ENCODE data around the gene TAF4B.

The TAF4B gene

DNA sequence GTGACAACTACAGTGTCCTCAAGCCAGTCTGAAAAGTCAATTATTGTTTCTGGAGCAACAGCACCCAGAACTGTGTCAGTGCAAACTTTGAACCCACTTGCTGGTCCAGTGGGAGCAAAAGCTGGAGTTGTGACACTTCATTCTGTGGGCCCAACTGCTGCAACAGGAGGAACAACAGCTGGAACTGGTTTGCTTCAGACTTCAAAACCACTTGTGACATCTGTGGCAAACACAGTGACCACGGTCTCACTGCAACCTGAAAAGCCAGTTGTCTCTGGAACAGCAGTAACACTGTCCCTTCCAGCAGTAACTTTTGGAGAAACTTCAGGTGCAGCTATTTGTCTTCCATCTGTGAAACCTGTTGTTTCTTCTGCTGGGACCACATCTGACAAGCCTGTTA lies 59.8 kb downstream of the TAF4B start (continued):
- TF ChIP-seq, protein P1, sequence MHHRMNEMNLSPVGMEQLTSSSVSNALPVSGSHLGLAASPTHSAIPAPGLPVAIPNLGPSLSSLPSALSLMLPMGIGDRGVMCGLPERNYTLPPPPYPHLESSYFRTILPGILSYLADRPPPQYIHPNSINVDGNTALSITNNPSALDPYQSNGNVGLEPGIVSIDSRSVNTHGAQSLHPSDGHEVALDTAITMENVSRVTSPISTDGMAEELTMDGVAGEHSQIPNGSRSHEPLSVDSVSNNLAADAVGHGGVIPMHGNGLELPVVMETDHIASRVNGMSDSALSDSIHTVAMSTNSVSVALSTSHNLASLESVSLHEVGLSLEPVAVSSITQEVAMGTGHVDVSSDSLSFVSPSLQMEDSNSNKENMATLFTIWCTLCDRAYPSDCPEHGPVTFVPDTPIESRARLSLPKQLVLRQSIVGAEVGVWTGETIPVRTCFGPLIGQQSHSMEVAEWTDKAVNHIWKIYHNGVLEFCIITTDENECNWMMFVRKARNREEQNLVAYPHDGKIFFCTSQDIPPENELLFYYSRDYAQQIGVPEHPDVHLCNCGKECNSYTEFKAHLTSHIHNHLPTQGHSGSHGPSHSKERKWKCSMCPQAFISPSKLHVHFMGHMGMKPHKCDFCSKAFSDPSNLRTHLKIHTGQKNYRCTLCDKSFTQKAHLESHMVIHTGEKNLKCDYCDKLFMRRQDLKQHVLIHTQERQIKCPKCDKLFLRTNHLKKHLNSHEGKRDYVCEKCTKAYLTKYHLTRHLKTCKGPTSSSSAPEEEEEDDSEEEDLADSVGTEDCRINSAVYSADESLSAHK (tag by site-specific recombination; IDR thresholded peaks at IDR 0.05) = no peak

DNA sequence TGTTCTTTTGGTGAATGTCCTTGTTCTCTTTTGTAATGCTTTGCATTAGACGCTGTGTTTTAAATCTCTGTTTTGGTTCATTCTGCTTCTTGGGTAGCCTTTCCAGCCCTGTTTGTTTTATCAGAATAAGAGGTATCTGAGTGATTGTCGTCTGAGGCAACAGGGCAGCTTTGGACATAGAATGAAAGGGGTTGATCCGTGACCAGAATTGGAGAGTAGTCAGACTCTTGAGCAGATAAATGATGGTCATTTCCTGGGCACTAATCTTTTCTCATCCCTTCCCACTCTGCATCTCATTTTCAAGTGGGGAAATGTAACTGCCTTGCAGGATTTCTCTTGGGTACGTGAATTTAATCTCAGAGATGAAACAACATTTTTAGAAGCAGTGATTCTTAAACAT lies 61.4 kb downstream of the TAF4B start:
- Histone ChIP-seq H3K27ac (ENCODE audit: extremely low read depth, low read depth, low read length) (no peak overlapping the region), H3K9me3 (ENCODE audit: control insufficient read depth, insufficient read depth, low read depth, low read length) (no peaks in the 10 kb centered on the region), H3K4me3 (ENCODE audit: low read depth, low read length) (no peak overlapping the region), H3K4me1 (ENCODE audit: control insufficient read depth, insufficient read depth, low read length) (no peaks in the 10 kb centered on the region), H3K36me3 (ENCODE audit: control insufficient read depth in 2 of 2, insufficient read depth in 1 of 2, low read length in 2 of 2) (peaks cover 3 to 27% of the 10 kb centered on the region in 2 experiments)
- TF ChIP-seq ZNF324 (tag by site-specific recombination; IDR thresholded peaks at IDR 0.05) = no peak
- TF ChIP-seq, protein P2, sequence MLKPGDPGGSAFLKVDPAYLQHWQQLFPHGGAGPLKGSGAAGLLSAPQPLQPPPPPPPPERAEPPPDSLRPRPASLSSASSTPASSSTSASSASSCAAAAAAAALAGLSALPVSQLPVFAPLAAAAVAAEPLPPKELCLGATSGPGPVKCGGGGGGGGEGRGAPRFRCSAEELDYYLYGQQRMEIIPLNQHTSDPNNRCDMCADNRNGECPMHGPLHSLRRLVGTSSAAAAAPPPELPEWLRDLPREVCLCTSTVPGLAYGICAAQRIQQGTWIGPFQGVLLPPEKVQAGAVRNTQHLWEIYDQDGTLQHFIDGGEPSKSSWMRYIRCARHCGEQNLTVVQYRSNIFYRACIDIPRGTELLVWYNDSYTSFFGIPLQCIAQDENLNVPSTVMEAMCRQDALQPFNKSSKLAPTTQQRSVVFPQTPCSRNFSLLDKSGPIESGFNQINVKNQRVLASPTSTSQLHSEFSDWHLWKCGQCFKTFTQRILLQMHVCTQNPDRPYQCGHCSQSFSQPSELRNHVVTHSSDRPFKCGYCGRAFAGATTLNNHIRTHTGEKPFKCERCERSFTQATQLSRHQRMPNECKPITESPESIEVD (tag by site-specific recombination; IDR thresholded peaks at IDR 0.05) = no peak
- TF ChIP-seq, protein P3, sequence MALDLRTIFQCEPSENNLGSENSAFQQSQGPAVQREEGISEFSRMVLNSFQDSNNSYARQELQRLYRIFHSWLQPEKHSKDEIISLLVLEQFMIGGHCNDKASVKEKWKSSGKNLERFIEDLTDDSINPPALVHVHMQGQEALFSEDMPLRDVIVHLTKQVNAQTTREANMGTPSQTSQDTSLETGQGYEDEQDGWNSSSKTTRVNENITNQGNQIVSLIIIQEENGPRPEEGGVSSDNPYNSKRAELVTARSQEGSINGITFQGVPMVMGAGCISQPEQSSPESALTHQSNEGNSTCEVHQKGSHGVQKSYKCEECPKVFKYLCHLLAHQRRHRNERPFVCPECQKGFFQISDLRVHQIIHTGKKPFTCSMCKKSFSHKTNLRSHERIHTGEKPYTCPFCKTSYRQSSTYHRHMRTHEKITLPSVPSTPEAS (tag by site-specific recombination; IDR thresholded peaks at IDR 0.05) = no peak
- TF ChIP-seq, protein P4, sequence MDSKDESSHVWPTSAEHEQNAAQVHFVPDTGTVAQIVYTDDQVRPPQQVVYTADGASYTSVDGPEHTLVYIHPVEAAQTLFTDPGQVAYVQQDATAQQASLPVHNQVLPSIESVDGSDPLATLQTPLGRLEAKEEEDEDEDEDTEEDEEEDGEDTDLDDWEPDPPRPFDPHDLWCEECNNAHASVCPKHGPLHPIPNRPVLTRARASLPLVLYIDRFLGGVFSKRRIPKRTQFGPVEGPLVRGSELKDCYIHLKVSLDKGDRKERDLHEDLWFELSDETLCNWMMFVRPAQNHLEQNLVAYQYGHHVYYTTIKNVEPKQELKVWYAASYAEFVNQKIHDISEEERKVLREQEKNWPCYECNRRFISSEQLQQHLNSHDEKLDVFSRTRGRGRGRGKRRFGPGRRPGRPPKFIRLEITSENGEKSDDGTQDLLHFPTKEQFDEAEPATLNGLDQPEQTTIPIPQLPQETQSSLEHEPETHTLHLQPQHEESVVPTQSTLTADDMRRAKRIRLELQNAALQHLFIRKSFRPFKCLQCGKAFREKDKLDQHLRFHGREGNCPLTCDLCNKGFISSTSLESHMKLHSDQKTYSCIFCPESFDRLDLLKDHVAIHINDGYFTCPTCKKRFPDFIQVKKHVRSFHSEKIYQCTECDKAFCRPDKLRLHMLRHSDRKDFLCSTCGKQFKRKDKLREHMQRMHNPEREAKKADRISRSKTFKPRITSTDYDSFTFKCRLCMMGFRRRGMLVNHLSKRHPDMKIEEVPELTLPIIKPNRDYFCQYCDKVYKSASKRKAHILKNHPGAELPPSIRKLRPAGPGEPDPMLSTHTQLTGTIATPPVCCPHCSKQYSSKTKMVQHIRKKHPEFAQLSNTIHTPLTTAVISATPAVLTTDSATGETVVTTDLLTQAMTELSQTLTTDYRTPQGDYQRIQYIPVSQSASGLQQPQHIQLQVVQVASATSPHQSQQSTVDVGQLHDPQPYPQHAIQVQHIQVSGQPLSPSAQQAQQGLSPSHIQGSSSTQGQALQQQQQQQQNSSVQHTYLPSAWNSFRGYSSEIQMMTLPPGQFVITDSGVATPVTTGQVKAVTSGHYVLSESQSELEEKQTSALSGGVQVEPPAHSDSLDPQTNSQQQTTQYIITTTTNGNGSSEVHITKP (tag by site-specific recombination; IDR thresholded peaks at IDR 0.05) = no peak
- TF ChIP-seq ZNF660 (tag by site-specific recombination; IDR thresholded peaks at IDR 0.05) = no peak
- TF ChIP-seq ZFP69B (tag by site-specific recombination; IDR thresholded peaks at IDR 0.05) = no peak
- no peak for TF ChIP-seq ZSCAN30 (tag by site-specific recombination; IDR thresholded peaks at IDR 0.05)
- no peak for TF ChIP-seq ZNF132 (tag by site-specific recombination; IDR thresholded peaks at IDR 0.05; ENCODE audit: borderline replicate concordance)
- TF ChIP-seq FEZF1 (tag by site-specific recombination; IDR thresholded peaks at IDR 0.05) = no peak
- TF ChIP-seq OVOL3 (tag by site-specific recombination; IDR thresholded peaks at IDR 0.05) = no peak
- TF ChIP-seq EGR2 (tag by site-specific recombination; IDR thresholded peaks at IDR 0.05; ENCODE audit: low read depth) = no peak
- TF ChIP-seq, protein P5, sequence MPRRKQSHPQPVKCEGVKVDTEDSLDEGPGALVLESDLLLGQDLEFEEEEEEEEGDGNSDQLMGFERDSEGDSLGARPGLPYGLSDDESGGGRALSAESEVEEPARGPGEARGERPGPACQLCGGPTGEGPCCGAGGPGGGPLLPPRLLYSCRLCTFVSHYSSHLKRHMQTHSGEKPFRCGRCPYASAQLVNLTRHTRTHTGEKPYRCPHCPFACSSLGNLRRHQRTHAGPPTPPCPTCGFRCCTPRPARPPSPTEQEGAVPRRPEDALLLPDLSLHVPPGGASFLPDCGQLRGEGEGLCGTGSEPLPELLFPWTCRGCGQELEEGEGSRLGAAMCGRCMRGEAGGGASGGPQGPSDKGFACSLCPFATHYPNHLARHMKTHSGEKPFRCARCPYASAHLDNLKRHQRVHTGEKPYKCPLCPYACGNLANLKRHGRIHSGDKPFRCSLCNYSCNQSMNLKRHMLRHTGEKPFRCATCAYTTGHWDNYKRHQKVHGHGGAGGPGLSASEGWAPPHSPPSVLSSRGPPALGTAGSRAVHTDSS (tag by site-specific recombination; IDR thresholded peaks at IDR 0.05) = no peak
- TF ChIP-seq, protein P6, sequence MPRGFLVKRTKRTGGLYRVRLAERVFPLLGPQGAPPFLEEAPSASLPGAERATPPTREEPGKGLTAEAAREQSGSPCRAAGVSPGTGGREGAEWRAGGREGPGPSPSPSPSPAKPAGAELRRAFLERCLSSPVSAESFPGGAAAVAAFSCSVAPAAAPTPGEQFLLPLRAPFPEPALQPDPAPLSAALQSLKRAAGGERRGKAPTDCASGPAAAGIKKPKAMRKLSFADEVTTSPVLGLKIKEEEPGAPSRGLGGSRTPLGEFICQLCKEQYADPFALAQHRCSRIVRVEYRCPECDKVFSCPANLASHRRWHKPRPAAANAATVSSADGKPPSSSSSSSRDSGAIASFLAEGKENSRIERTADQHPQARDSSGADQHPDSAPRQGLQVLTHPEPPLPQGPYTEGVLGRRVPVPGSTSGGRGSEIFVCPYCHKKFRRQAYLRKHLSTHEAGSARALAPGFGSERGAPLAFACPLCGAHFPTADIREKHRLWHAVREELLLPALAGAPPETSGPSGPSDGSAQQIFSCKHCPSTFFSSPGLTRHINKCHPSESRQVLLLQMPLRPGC (tag by site-specific recombination; IDR thresholded peaks at IDR 0.05) = no peak
- TF ChIP-seq ZNF610 (tag by site-specific recombination; IDR thresholded peaks at IDR 0.05; ENCODE audit: borderline replicate concordance) = no peak
- no peak for TF ChIP-seq ZNF433 (tag by site-specific recombination; IDR thresholded peaks at IDR 0.05; ENCODE audit: low read depth)
- no peak for TF ChIP-seq ZNF521 (tag by site-specific recombination; IDR thresholded peaks at IDR 0.05)
- TF ChIP-seq YY1 (tag by site-specific recombination; IDR thresholded peaks at IDR 0.05) = no peak
- ChIA-PET POLR2A (no interaction called here), CTCF (interaction anchor here (1.7 kb wide), 1 partner anchor 19 kb away, joined by 4 read pairs; no protein-coding TSS in a partner anchor)

All from HEK293 (cell line).